GM12891 (cell line): Measurements from ENCODE around the gene CTNS.

ENCODE experiments used
- PAX5 ChIP-seq: IDR thresholded peaks from 2 replicates; pipeline ENCODE4 v1.6.1; 2011; ENCODE audit warnings: low read length, moderate library complexity, mild to moderate bottlenecking; ENCODE audit not compliant: insufficient read depth, severe bottlenecking
- POLR2A ChIP-seq: IDR thresholded peaks from 2 replicates; pipeline ENCODE4 v1.6.1; 2011; ENCODE audit warnings: low read depth, low read length, control low read depth
- POLR2AphosphoS5 ChIP-seq: IDR thresholded peaks from 2 replicates; pipeline ENCODE4 v1.6.1; 2011; ENCODE audit warnings: low read depth, low read length, control low read depth
- POU2F2 ChIP-seq: IDR thresholded peaks from 2 replicates; pipeline ENCODE4 v1.6.1; 2011; ENCODE audit warnings: low read depth, mild to moderate bottlenecking, control low read depth, low read length, moderate library complexity
- SPI1 ChIP-seq: IDR thresholded peaks from 2 replicates; pipeline ENCODE4 v1.6.1; 2011; ENCODE audit warnings: low read depth, low read length, control low read depth
- TAF1 ChIP-seq: IDR thresholded peaks from 2 replicates; pipeline ENCODE4 v1.6.1; 2011; ENCODE audit warnings: low read depth, low read length, control low read depth

GRCh38 chr17:3613124-3613523 lies 23.4 kb upstream of the CTNS start:
- TF ChIP-seq TAF1 = no peak
- no peak for TF ChIP-seq POLR2A
- no peak for TF ChIP-seq POU2F2
- no peak for TF ChIP-seq POLR2AphosphoS5
- TF ChIP-seq SPI1 = no peak
- TF ChIP-seq PAX5 = no peak
